Measurements from ENCODE around the gene ABCA10.
"Not testable (repeated sequence)": the region's sequence is repeated elsewhere in the genome, so short reads cannot be mapped to it uniquely, and the experiment has no call there.

The ABCA10 gene

DNA sequence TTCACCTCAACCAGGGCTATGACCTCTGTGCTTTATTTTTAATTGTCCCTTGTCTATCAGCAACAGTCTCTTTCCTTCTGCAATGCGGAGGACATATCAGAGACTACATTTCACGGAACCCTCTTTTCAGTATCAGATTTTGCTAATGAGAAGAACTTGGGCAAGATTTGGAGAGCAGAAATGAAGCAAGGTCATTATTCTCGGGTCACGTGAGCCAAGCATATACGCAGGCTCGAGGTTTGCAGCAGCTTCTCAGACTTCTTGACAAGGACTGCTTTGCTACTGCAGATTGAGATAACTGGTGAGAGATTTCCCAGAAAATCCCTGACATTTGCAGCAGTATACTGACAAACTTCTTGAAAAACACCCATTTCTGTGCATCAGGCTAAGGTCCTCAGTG is 30.4 kb downstream of the ABCA10 start:
- no peak overlapping the region for H3K27ac ChIP-seq
- TF ChIP-seq ZFX (IDR thresholded peaks at IDR 0.05; ENCODE audit: borderline replicate concordance) = no peak
- no peak for TF ChIP-seq CTCF (IDR thresholded peaks at IDR 0.05)

- H3K27ac ChIP-seq = not testable (repeated sequence)
Observed at GRCh38 chr17:69196105-69196653, 32.4 kb downstream of the ABCA10 start.

DNA sequence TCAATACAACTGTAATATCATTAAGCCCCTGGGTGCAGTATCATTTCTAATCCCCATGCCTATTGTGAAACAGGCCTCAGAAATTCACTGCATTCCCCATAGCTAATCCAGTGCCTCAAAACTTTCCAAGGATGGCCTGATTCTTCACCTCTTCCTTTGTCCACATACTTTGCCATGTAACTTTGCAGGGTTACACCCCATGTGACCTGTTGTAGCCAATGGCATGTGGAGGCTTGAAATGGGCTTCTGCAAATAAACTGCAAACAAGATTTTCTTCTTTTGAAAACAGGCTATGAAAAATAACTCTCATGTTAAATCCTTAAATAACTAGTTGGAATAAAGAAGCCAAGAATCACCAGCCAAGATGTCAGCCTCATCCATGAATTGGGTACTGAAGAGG is 35.9 kb downstream of the ABCA10 start:
- TF ChIP-seq ZFX (IDR thresholded peaks at IDR 0.05; ENCODE audit: borderline replicate concordance) (no peak), CTCF (IDR thresholded peaks at IDR 0.05) (no peak)

GRCh38 chr17:69188796-69189195 is 39.8 kb downstream of the ABCA10 start:
- no peak overlapping the region for H3K27ac ChIP-seq
- TF ChIP-seq ZFX (IDR thresholded peaks at IDR 0.05; ENCODE audit: borderline replicate concordance) (no peak), CTCF (IDR thresholded peaks at IDR 0.05) (no peak)

More for the DNA sequence above, 35.9 kb downstream of the ABCA10 start:
- H3K27ac ChIP-seq = no peak overlapping the region

DNA sequence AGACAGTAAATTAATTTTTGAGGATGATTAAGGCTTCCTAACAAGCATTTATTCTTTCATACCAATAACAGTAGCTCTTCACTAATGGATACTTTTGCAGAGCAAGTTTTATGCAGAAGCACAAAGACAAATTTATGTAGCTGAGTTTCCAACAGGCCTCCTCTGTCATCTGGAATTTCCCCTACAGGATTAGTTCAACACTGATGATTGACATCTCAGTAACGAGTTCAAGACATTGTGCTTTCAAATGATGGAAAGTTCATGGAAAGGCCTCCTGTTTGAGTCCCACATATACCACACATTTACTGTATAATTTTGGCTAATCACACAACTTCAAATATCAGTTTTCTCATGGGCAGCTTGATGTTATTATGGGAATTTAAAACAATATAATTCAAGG is 40.6 kb downstream of the ABCA10 start:
- no peak for TF ChIP-seq ZFX (IDR thresholded peaks at IDR 0.05; ENCODE audit: borderline replicate concordance)
- no peak for TF ChIP-seq CTCF (IDR thresholded peaks at IDR 0.05)
- no peak overlapping the region for H3K27ac ChIP-seq

GRCh38 chr17:69187294-69187693 is 41.3 kb downstream of the ABCA10 start:
- no peak for TF ChIP-seq CTCF (IDR thresholded peaks at IDR 0.05)
- no peak for TF ChIP-seq ZFX (IDR thresholded peaks at IDR 0.05; ENCODE audit: borderline replicate concordance)

GRCh38 chr17:69179227-69179952 is 49.2 kb downstream of the ABCA10 start:
- TF ChIP-seq ZFX (IDR thresholded peaks at IDR 0.05; ENCODE audit: borderline replicate concordance) (no peak), CTCF (IDR thresholded peaks at IDR 0.05) (no peak)
- no peak overlapping the region for H3K27ac ChIP-seq

More at GRCh38 chr17:69187294-69187693, 41.3 kb downstream of the ABCA10 start:
- no peak overlapping the region for H3K27ac ChIP-seq

- TF ChIP-seq CTCF (IDR thresholded peaks at IDR 0.05) (no peak), ZFX (IDR thresholded peaks at IDR 0.05; ENCODE audit: borderline replicate concordance) (no peak)
- no peak overlapping the region for H3K27ac ChIP-seq
Observed at GRCh38 chr17:69176457-69176795, 52.2 kb downstream of the ABCA10 start.

Data from 22Rv1 (cell line).